Endodermal cell (in vitro differentiated cells): Measurements from ENCODE around the gene SLX1A. TPM values are rescaled to one million over a fixed set of nuclear protein-coding genes. Genes with fewer than 3 reads are reported as not detected.
"Not testable (repeated sequence)": the region's sequence is repeated elsewhere in the genome, so short reads cannot be mapped to it uniquely, and the experiment has no call there.

Experiments used
- DNase-seq: peaks from one replicate; pipeline ENCODE4 v3.0.0-alpha.2; 2017
- H3K27ac ChIP-seq: 2 replicates; pipeline ENCODE4 v1.5.1; 2013; ENCODE audit warnings: mild to moderate bottlenecking, low read depth, low read length, moderate library complexity
- H3K27me3 ChIP-seq: 2 replicates; pipeline ENCODE4 v1.6.1; 2013; ENCODE audit warnings: mild to moderate bottlenecking, low read length, moderate library complexity; ENCODE audit not compliant: insufficient read depth, control insufficient read depth, poor library complexity, severe bottlenecking
- H3K36me3 ChIP-seq: 2 replicates; pipeline ENCODE4 v1.7.0; 2013; ENCODE audit warnings: mild to moderate bottlenecking, low read length, moderate library complexity; ENCODE audit not compliant: control insufficient read depth, insufficient read depth
- H3K4me1 ChIP-seq: one replicate; pipeline ENCODE4 v1.7.0; 2013; ENCODE audit warnings: low read length; ENCODE audit not compliant: control insufficient read depth, insufficient read depth
- H3K4me3 ChIP-seq: 2 replicates; pipeline ENCODE4 v1.5.1; 2013; ENCODE audit warnings: mild to moderate bottlenecking, low read length, moderate library complexity
- H3K9ac ChIP-seq: 2 replicates; pipeline ENCODE4 v1.6.1; 2013; ENCODE audit warnings: mild to moderate bottlenecking, low read length, moderate library complexity; ENCODE audit not compliant: poor library complexity, severe bottlenecking; ENCODE audit errors: extremely low read depth
- H3K9me3 ChIP-seq: 2 replicates; pipeline ENCODE4 v1.6.1; 2013; ENCODE audit warnings: mild to moderate bottlenecking, low read length, moderate library complexity; ENCODE audit not compliant: control insufficient read depth
- H3K27ac Mint-ChIP-seq: 2 replicates; pipeline ENCODE4 v1.8.0; 2020; ENCODE audit warnings: mixed read lengths
- H3K27me3 Mint-ChIP-seq: 2 replicates; pipeline ENCODE4 v1.8.0; 2021; ENCODE audit warnings: mild to moderate bottlenecking, mixed read lengths; ENCODE audit not compliant: insufficient read depth
- H3K36me3 Mint-ChIP-seq: 2 replicates; pipeline ENCODE4 v1.8.0; 2020; ENCODE audit warnings: low read depth, mixed read lengths
- H3K4me1 Mint-ChIP-seq: 2 replicates; pipeline ENCODE4 v1.8.0; 2020; ENCODE audit warnings: mixed read lengths
- H3K4me3 Mint-ChIP-seq: 2 replicates; pipeline ENCODE4 v1.8.0; 2020; ENCODE audit warnings: mild to moderate bottlenecking, moderate library complexity, mixed read lengths
- H3K9me3 Mint-ChIP-seq: 2 replicates; pipeline ENCODE4 v1.8.0; 2020; ENCODE audit warnings: mild to moderate bottlenecking, mixed read lengths
- WGBS, 2 experiments: methylation state at CpG; one replicate each; pipeline versions ENCODE4 v1.1.5 to v1.1.7; 2013; ENCODE audit warnings: missing lambda C conversion rate in 2 of 2, mixed read lengths in 1 of 2; ENCODE audit not compliant: insufficient coverage in 1 of 2, insufficient read length in 1 of 2; 5-methylcytosine and 5-hydroxymethylcytosine counted together
- total RNA-seq, 2 donors: library from RNA; stranded (reverse); fragmentation: NEBNext Ultra II Directional in 1 of 2; extraction: Animal tissue kit (Norgen Biotek cat#: 25700) in 1 of 2; gene quantifications; 2 replicates in 1 of 2; 3 replicates in 1 of 2; pipeline ENCODE4 v1.2.1, GENCODE V29; 2021

Gene SLX1A
- total RNA-seq, 2 donors from 2014 or later, result 37.7 to 48.8 TPM

GRCh38 chr16:30217082-30217481 lies 23.4 kb downstream of the SLX1A start:
- H3K36me3 ChIP-seq, H3K4me1 Mint-ChIP-seq, H3K9ac ChIP-seq, H3K27ac Mint-ChIP-seq, H3K36me3 Mint-ChIP-seq, H3K4me3 ChIP-seq, H3K27me3 Mint-ChIP-seq, DNase-seq, H3K4me3 Mint-ChIP-seq, H3K9me3 ChIP-seq, H3K9me3 Mint-ChIP-seq, H3K27me3 ChIP-seq, H3K27ac ChIP-seq, H3K4me1 ChIP-seq: not testable (repeated sequence)
- WGBS, 2 experiments, result no CpG with 5 or more reads among the region's 5 CpGs

Other genes starting within 250 kb of the SLX1A start
- 100 to 1,000 TPM; 122 to 136 TPM for gene TMEM219, start 231.8 kb upstream of the SLX1A start, total RNA-seq
- 10 to 100 TPM; 44.6 to 50.2 TPM for gene TAOK2, start 220.0 kb upstream of the SLX1A start, total RNA-seq
- 10 to 100 TPM in 1 of 2 donors, 1 to 10 TPM in 1; 9.4 to 13.9 TPM for gene HIRIP3, start 198.3 kb upstream of the SLX1A start, total RNA-seq
- 10 to 100 TPM; 77.4 to 80.1 TPM for gene INO80E, start 197.6 kb upstream of the SLX1A start, total RNA-seq
- 1 to 10 TPM; 6.2 to 9.9 TPM for gene DOC2A, start 182.8 kb upstream of the SLX1A start, total RNA-seq
- gene C16orf92, start 170.7 kb upstream of the SLX1A start, total RNA-seq, result not detected
- 1 to 10 TPM; 3.3 to 3.5 TPM for gene TLCD3B, start 162.6 kb upstream of the SLX1A start, total RNA-seq
- 100 to 1,000 TPM; 645 to 652 TPM for gene ALDOA, start 128.1 kb upstream of the SLX1A start, total RNA-seq
- 100 to 1,000 TPM; 150 to 151 TPM for gene PPP4C, start 117.9 kb upstream of the SLX1A start, total RNA-seq
- 1 to 10 TPM; 3.0 to 6.3 TPM for gene TBX6, start 102.0 kb upstream of the SLX1A start, total RNA-seq
- 10 to 100 TPM; 42.0 to 57.2 TPM for gene YPEL3, start 97.7 kb upstream of the SLX1A start, total RNA-seq
- 1 to 10 TPM; 2.7 to 6.5 TPM for gene GDPD3, start 80.3 kb upstream of the SLX1A start, total RNA-seq
- gene MAPK3, start 70.7 kb upstream of the SLX1A start, total RNA-seq, result 10 to 100 TPM; 53.8 to 62.0 TPM
- gene CORO1A, start 10.3 kb upstream of the SLX1A start, total RNA-seq, result 1 to 10 TPM in 1 of 2 donors, under 1 TPM in 1; 0.93 to 2.1 TPM
- 100 to 1,000 TPM; 125 to 134 TPM for gene BOLA2B, start 209 bp upstream of the SLX1A start, total RNA-seq
- 10 to 100 TPM; 14.5 to 22.1 TPM for gene SULT1A3, start 5.4 kb downstream of the SLX1A start, total RNA-seq
- 10 to 100 TPM; 18.3 to 31.1 TPM for gene NPIPB13, start 54.6 kb downstream of the SLX1A start, total RNA-seq
- gene CD2BP2, start 161.4 kb downstream of the SLX1A start, total RNA-seq, result 10 to 100 TPM; 75.4 to 76.0 TPM
- 10 to 100 TPM; 30.7 to 36.3 TPM for gene TBC1D10B, start 176.6 kb downstream of the SLX1A start, total RNA-seq
- 1 to 10 TPM in 1 of 2 donors, not detected in 1; 1.2 TPM for gene MYL11, start 180.9 kb downstream of the SLX1A start, total RNA-seq
- gene SEPTIN1, start 188.7 kb downstream of the SLX1A start, total RNA-seq, result 1 to 10 TPM; 1.1 to 2.3 TPM
- 10 to 100 TPM; 40.1 to 58.4 TPM for gene ZNF48, start 201.5 kb downstream of the SLX1A start, total RNA-seq
- 10 to 100 TPM; 14.7 to 16.6 TPM for gene ZNF771, start 213.7 kb downstream of the SLX1A start, total RNA-seq
- 10 to 100 TPM; 54.8 to 61.9 TPM for gene DCTPP1, start 236.2 kb downstream of the SLX1A start, total RNA-seq